CD4-positive, alpha-beta T cell treated with Interleukin-21 for 1 hour (primary cell): ENCODE data around the gene ZC3HAV1.
A peak's percentile ranks its signal among the peaks of the same experiment; 100 is the strongest.
"Not testable (repeated sequence)": the region's sequence is repeated elsewhere in the genome, so short reads cannot be mapped to it uniquely, and the experiment has no call there.

Experiments used
- DNase-seq: peaks from one replicate; pipeline ENCODE4 v3.0.0-alpha.2; 2020

The ZC3HAV1 gene

GRCh38 chr7:139084709-139085108, 24.8 kb downstream of the ZC3HAV1 start:
- no peak for DNase-seq

GRCh38 chr7:139081584-139081983, 27.9 kb downstream of the ZC3HAV1 start:
- no peak for DNase-seq

GRCh38 chr7:139080905-139081304, 28.6 kb downstream of the ZC3HAV1 start:
- no peak for DNase-seq

DNA sequence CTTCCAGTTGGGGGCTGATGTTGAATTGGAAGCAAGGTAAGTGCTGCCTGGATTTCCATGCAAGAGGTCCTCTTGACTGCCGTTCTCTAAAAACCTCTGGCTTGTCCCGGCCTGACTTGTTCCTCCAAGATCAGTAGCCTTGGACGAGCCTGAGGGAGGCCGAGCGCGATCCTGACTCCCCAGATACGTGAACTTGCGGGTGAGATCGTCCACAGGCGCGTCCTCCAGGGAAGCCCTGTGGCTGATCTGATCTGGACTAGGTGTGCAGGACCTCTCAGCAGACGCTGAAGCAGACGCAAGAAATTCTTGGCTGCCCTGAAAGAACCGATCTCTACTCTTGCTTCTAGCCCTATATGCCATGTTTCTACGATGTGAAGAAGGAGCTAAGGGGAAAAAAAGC, 29.7 kb downstream of the ZC3HAV1 start:
- DNase-seq: no peak

- DNase-seq: no peak
Measured at GRCh38 chr7:139078911-139079310, 30.6 kb downstream of the ZC3HAV1 start.

GRCh38 chr7:139078399-139078798, 31.1 kb downstream of the ZC3HAV1 start:
- DNase-seq: no peak

DNA sequence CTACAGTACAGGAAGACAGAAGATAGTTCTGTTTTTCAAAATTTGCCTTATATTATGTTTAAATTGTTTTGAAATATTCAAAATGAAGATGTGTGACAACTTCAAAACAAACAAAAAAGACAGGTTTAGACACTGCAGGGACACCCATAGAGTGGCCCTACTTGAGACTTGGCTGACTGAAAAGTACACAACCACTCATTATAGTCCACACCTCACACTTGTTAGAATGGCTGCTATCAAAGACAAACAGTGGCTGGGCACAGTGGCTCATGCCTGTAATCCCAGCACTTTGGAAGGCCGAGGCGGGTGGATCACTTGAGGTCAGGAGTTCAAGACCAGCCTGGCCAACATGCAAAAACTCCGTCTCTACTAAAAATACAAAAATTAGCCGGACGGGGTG, 31.8 kb downstream of the ZC3HAV1 start:
- DNase-seq: not testable (repeated sequence)

DNA sequence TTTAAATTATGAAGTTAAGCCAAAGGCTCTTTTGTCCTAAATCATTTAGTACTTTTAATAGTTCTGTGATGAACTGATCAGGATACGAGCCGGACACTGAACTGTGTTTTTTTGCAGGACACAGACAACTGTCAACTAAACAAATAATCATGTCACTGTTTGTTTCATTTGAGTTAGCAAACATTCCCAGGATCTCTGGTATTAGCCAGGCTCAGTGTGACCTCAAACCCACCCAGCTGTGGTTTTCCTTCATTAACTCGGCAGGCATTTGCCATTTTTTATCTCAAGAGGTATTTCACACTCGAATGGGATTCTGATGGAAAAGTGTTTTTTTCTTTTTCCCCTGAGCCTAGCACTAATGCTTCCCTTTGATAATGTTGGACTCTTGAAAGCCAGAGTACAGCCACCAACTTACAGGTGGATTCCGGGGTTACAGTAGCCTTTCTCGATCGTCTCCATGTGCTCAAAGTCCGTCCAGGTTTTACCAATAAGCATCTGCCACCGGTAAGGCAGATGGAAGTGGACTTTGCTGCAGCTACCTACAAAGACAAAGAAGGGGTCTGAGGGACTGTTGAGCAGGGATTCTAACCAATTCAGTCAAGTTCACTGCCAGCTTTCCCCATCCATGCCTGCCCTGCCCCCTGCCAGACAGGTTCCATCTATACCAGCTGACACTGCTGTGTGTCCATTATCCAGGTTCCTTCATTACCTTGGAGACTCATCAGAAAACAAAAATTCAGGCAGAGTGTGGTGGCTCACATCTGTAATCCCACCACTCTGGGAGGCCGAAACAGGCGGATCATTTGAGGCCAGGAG, 33.4 kb downstream of the ZC3HAV1 start:
- no peak for DNase-seq

DNA sequence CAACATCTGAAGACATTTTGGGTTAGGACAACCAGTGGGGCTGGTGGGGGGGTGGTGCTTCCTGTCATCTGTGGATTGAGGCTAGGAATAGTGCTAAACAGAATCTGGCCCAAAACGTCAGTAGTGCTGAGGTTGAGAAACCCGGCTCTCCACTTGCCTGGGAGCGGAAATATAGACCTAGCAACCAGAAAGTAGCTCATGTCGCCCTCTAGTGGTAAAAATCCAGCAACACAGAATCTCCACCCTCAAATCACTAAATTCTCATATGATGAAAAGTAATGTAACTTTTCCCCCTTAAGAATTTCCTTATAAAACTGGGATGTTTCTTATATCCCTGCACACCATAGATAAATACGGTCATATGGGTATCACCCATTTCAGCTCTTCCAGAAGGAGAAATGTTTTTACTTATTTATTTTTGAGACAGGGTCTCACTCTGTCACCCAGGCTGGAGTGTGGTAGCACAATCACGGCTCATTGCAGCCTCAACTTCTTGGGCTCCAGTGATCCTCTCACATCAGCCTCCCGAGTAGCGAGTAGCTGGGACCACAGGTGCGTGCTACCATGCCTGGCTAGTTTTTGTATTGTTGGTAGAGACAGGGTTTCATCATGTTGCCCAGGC, 34.4 kb downstream of the ZC3HAV1 start:
- DNase-seq: peak; percentile 87

GRCh38 chr7:139072796-139073195, 36.7 kb downstream of the ZC3HAV1 start:
- no peak for DNase-seq

DNA sequence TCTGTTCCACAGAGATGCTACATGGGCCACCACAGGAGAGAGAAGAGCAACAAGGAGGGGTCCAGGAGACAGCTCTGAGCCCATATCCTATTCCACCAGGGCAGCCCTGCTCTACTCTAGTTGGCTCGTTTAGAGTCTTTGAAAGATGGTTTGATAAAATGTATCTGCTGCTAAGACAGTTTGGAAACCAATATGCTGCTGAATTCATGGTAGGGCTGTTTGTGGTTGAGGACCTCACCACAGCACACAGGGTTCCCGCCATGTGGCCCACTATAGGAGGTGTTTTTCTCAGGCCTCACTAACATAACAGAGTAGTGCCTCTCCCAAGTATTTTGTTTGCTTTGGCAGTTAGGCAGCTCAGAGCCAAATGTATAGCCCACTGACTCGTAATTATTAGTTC, 37.8 kb downstream of the ZC3HAV1 start:
- peak; percentile 37 for DNase-seq

DNA sequence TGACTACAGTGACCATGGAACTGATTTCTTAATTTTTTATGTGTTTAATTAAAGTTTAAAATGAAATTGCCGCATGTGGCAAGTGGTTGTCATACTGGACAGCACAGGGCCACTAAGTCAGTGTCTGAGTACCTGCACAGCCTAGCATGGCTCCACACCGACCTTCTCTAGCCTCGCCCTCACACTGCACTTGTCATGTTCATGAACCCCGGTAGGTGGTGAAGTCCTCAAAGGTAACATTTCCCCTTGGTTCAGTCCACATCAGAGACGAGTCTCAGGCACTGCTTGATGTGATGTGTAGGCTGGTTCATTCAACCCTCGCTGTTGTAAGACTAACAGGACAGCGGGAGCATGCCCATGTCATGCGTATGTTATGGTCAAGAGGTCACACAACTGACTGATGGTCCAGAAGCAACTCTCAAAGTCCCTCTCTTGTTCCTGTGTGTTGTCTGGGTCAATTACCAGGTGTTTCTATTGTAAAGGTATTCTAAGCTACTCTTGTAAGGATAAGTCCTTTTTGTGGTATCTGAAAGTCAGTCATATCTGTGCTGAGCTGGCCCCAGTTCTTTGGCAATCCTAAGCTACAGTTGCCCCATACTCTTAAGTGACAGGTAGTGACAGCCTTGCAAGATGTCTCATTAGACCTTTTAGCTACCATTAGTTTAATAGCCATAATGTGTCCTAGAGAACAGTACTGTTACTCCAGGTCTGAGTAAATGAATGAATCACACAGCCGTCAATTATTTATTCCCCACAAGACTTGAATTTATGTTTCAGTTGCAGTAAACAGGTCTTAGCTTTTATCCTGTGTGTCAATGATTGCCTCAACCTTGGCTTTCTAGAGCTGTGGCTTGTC, 40.7 kb downstream of the ZC3HAV1 start:
- no peak for DNase-seq

DNA sequence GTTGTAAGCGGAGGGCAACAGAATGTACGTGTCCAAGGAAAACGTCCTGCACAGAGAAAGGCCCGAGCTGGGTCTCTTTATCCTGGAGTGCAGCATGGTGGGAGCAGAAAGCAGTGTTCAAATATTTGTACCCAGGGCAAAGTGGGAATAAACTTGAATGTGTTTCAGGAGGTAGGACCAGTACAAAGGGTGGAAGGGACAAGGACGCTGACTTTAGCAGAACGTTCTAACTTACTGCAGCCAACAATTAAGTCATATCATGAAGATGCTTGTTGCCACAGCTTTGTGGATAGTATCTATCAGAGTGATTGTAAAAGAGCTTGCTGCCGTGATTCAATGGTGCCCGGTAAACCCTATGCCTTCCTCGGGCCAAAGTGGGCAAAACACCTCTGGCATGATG, 43.2 kb downstream of the ZC3HAV1 start:
- DNase-seq: no peak

DNA sequence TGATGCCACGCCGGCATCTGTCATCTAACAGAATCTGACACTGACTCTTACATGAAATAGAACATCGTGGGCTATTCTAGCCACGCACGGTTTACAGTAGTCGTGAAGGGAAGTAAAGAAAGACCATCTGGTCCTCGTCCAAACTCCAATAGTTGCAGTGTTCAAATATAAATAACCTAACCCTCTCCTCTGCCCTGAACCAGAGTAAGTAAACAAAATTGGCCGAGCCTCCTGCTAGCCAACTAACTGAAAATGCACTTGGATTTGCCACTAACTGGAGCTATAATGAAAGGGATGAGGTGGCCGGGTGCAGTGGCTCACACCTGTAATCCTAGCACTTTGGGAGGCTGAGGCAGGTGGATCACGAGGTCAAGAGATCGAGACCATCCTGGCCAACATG, 44.2 kb downstream of the ZC3HAV1 start:
- no peak for DNase-seq

DNA sequence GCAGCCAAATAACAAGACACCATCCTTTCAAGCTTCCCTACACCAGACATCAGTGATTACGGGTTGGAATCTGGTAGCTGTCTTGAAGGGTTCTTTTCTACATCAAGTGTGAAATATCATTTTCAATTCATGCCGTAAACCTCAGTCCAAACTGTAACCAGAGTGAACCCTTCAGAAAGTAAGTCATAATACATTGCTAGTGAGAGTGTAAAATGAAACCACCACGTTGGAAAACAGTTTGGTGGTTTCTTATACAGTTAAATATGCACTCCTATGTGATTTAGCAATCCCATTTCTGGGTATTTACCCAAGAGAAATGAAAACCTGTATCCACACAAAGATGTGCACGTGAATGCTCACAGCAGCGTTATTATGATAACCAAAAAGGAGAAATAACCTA, 48.1 kb downstream of the ZC3HAV1 start:
- no peak for DNase-seq

DNA sequence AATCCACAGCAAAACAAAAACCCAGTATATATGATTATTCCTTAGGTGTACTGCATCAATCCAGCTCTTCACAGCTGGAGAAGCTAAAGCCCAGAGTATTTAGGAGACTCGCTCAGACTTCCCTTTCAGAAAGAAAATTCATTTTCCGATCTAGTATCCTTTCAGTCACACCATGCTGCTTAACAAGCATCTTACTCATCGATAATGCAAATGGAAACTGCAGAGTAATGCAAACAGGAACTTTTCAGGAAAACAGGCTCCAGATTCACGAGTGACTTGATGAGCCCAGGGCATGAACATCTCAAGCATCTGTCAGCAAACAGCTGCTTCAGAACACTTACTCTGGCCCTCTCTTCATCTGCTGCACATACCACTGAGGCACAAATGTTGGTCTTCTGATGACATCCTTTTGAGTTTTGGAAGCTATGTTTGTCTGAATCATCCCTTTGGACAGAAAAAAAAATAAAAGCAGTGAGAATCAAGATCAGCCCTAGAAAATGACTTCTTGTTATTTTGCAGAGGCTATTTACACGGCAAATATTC, 48.8 kb downstream of the ZC3HAV1 start:
- no peak for DNase-seq

DNA sequence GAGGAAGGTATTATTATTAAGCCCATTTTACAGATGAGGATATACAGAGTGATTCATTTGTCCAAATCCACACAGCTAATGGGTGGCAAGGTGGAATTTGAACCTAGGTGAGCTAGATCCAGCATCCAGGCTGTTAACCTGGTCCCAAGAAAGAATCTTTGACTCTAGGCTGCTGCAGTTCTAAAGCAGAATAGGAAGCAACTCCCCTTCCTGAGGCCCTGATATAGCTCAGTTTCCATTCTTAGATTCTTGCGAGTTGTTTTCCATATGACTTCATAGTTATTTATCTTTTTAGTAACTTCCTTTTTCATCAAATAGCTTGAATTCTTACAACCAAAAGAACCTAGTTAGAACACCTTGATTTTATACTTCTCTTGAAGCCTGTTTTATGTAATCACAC, 49.6 kb downstream of the ZC3HAV1 start:
- no peak for DNase-seq

- DNase-seq: no peak
Measured at GRCh38 chr7:139058943-139059342, 50.6 kb downstream of the ZC3HAV1 start.

GRCh38 chr7:139055674-139056073, 53.8 kb downstream of the ZC3HAV1 start:
- DNase-seq: no peak

- DNase-seq: not testable (repeated sequence)
Measured at GRCh38 chr7:139054656-139055055, 54.9 kb downstream of the ZC3HAV1 start.

- no peak for DNase-seq
Measured at GRCh38 chr7:139054101-139054500, 55.4 kb downstream of the ZC3HAV1 start.

GRCh38 chr7:139051655-139052054, 57.9 kb downstream of the ZC3HAV1 start:
- DNase-seq: no peak

DNA sequence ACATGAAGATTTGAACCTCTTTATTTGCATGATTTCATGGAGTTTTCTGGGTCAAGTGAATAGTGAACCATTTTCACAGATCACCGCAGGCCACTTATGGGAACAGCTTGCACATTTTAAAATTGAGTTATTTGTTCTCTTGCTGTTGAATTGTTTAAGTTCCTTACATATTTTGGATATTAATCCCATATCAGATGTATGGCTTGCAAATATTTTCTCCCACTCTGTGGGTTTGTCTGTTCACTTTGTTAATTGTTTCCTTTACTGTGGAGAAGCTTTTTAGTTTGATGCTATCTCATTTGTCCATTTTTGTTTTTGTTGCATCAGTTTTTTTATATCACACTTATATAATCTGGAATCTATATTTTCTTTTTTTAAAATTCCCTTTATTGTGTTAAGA, 59.6 kb downstream of the ZC3HAV1 start:
- no peak for DNase-seq
